Measurements from ENCODE around the gene DUSP7.
A peak's percentile ranks its signal among the peaks of the same experiment; 100 is the strongest.

Gene DUSP7

DNA sequence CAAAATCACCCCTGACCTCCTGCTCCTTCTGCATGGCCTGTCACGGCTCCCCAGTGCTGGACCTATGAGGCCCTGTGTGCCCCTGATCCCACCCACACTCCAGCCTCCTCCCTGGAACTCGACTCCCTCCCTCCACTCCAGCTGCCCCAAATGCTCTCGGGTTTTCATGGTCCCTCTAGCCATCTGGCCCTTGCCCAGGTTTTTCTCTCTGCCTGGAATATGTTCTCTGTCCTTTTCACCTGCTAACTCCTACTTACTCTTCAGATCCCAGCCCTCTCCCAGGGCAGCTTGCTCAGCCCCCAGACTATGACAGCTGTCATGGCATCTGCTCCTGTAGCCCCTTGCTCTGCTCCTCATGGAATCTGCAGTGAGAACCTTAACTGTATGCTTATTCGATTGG lies 30.3 kb downstream of the DUSP7 start:
- Histone ChIP-seq H3K4me1 (ENCODE audit: control insufficient read depth, insufficient read depth, low read length, poor library complexity, severe bottlenecking) (peaks cover 38% of the 10 kb centered on the region), H3K36me3 (ENCODE audit: control insufficient read depth, insufficient read depth, low read length) (no peaks in the 10 kb centered on the region), H3K4me3 (ENCODE audit: extremely low read depth, insufficient read depth, low read length, poor library complexity, severe bottlenecking) (no peak overlapping the region), H3K27ac (ENCODE audit: low read depth, low read length, severe bottlenecking) (no peak overlapping the region), H3K9me3 (ENCODE audit: control insufficient read depth, low read length) (no peaks in the 10 kb centered on the region)
- WGBS, 2 experiments (ENCODE audit: insufficient coverage in 2 of 2), result 76 to 84% methylated on average over 4 of the region's 4 CpGs

DNA sequence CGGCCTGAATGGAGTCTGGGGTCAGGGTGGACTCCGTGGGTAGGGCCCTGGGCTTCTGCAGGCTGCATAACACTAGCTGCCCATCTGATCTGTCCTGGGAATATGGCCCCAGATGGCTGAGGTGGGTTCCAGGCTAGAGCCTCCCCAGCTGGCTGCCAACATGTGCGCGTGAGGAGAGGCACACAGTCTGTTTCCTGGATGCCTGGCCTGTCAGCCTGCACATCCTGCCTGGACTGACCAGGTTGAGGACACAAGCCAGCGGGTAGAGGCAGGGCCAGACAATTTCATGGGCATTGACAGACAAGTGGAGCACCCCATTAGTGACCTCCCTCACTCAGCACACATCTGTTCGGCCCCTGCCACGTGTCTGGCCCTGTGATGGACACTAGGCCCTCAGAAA lies 30.9 kb downstream of the DUSP7 start:
- H3K4me3 ChIP-seq (ENCODE audit: extremely low read depth, insufficient read depth, low read length, poor library complexity, severe bottlenecking), result no peak overlapping the region
- peaks cover 38% of the 10 kb centered on the region for H3K4me1 ChIP-seq (ENCODE audit: control insufficient read depth, insufficient read depth, low read length, poor library complexity, severe bottlenecking)
- H3K27ac ChIP-seq (ENCODE audit: low read depth, low read length, severe bottlenecking), result no peak overlapping the region
- H3K9me3 ChIP-seq (ENCODE audit: control insufficient read depth, low read length), result no peaks in the 10 kb centered on the region
- 87 to 96% methylated on average over 4 to 7 of the region's 7 CpGs for WGBS, 2 experiments (ENCODE audit: insufficient coverage in 2 of 2)
- H3K36me3 ChIP-seq (ENCODE audit: control insufficient read depth, insufficient read depth, low read length), result no peaks in the 10 kb centered on the region

DNA sequence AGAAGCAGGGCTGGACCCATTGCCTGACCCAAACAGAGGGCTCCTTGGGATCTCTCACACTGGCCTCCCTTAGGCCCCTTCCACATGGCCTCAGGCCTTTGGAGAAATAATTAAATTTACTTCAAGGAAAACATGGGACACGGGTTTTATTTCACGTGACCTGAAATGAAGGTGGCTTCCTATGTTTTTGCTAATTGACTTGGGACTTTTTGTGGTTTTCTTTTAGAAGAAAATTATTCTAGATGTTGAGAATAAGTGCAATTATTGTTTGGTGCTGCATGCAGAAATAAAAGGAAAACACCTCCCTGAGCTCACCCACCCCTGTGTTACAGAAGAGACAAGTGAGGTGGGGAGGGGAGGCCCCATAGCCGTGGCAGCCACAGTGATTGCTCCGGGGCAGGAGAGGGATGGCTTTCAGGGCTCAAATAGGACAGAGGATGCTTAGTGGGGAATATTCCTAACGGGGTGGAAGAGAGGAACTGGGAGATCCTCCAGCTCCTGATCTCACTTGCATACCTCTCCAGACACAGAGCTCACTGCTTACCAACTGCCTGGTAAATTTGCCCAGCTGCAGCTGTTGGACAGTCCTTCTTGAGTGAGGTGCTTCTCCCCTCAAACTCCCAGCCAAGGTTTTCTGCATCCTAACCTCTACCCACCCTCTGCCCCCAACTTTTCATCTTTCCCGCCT lies 31.5 kb downstream of the DUSP7 start:
- H3K27ac ChIP-seq (ENCODE audit: low read depth, low read length, severe bottlenecking), result no peak overlapping the region

DNA sequence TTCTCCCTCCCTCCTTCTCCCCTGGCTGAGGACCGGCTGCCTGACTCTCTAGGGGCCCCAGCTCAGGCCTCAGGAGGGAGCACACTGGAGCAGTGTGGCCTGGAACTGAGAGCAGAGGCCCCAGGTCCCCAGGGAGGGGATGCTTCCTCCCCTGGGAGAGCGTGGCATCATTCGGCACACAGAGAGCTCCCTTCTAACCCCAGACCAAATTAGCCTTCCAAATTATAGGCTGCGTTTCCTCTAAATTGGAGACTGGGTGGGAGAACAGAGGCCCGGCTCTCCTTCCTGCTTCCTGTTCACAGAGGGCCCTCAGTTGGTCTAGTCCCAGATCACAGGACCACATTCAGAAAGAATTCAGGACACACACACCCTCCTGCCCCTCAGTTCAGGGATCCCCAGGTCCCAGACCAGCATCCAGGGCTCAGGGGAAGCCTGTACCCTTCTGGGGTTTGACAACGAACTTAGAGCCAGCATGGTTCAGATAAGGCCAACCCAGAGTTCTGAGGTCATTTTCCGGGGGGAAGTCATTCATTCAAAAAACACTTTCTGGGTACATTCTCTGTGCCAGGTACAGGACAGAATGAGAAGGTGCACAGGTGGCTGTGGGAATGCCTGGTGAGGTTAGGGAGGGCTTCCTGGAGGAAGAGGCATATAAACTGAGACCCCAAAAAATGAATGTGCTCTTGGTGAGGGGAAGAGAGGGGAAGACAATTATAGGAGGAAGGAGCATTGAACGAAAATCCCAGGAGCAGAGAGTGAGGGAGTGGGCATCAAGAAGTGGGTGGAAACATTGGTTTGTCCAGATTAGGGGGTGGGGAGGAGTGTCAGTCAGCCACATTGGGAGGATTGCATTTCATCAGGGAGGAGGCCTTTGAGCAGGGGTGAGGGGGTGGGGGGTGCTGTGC lies 32.3 kb downstream of the DUSP7 start:
- Histone ChIP-seq H3K9me3 (ENCODE audit: control insufficient read depth, low read length) (no peaks in the 10 kb centered on the region), H3K27ac (ENCODE audit: low read depth, low read length, severe bottlenecking) (peak overlapping the region; percentile 47), H3K36me3 (ENCODE audit: control insufficient read depth, insufficient read depth, low read length) (no peaks in the 10 kb centered on the region), H3K4me3 (ENCODE audit: extremely low read depth, insufficient read depth, low read length, poor library complexity, severe bottlenecking) (no peak overlapping the region), H3K4me1 (ENCODE audit: control insufficient read depth, insufficient read depth, low read length, poor library complexity, severe bottlenecking) (peaks cover 43% of the 10 kb centered on the region)
- WGBS, 2 experiments (ENCODE audit: insufficient coverage in 2 of 2), result 84 to 87% methylated on average over 3 to 6 of the region's 8 CpGs

More for the DNA sequence above, 31.5 kb downstream of the DUSP7 start:
- H3K4me1 ChIP-seq (ENCODE audit: control insufficient read depth, insufficient read depth, low read length, poor library complexity, severe bottlenecking), result peaks cover 38% of the 10 kb centered on the region
- no peaks in the 10 kb centered on the region for H3K36me3 ChIP-seq (ENCODE audit: control insufficient read depth, insufficient read depth, low read length)
- H3K4me3 ChIP-seq (ENCODE audit: extremely low read depth, insufficient read depth, low read length, poor library complexity, severe bottlenecking), result no peak overlapping the region
- H3K9me3 ChIP-seq (ENCODE audit: control insufficient read depth, low read length), result no peaks in the 10 kb centered on the region
- WGBS, 2 experiments (ENCODE audit: insufficient coverage in 2 of 2), result 92 to 98% methylated on average over 5 of the region's 6 CpGs

DNA sequence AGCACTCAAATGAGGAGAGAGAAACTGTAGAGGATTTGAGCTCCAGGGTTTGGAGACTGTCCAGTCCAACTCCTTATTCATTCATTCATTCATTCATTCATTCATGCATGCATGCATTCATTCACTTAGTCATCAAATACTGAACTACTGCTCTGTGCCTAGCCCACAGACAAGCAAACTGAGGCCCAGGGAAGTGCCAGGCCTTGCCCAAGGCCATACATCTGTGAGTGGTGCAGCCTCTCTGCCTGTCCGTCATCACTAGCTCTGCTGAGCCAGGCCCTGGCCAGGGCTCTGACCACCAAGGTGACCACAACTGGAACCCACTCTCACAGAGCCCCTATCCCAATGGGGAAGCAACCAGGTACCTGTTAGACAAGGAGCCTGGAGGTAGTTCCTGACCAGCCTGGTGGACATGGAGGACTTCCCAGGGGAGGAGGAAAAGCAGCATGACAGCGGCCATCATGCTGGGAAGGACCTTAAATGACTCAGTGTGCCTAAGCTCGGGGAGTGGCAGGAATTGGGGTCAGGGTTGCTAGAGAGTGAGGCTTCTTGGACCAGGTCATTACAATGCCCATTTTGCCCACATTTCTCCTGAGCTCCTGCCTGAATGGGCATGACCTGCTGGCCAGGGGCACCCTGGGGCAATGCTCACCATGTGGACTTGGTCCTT lies 33.1 kb downstream of the DUSP7 start:
- peaks cover 40% of the 10 kb centered on the region for H3K4me1 ChIP-seq (ENCODE audit: control insufficient read depth, insufficient read depth, low read length, poor library complexity, severe bottlenecking)
- peak overlapping the region; percentile 47 for H3K27ac ChIP-seq (ENCODE audit: low read depth, low read length, severe bottlenecking)
- WGBS, 2 experiments (ENCODE audit: insufficient coverage in 2 of 2), result 92 to 95% methylated on average over 3 of the region's 3 CpGs
- H3K4me3 ChIP-seq (ENCODE audit: extremely low read depth, insufficient read depth, low read length, poor library complexity, severe bottlenecking), result no peak overlapping the region
- H3K36me3 ChIP-seq (ENCODE audit: control insufficient read depth, insufficient read depth, low read length), result no peaks in the 10 kb centered on the region
- no peaks in the 10 kb centered on the region for H3K9me3 ChIP-seq (ENCODE audit: control insufficient read depth, low read length)

DNA sequence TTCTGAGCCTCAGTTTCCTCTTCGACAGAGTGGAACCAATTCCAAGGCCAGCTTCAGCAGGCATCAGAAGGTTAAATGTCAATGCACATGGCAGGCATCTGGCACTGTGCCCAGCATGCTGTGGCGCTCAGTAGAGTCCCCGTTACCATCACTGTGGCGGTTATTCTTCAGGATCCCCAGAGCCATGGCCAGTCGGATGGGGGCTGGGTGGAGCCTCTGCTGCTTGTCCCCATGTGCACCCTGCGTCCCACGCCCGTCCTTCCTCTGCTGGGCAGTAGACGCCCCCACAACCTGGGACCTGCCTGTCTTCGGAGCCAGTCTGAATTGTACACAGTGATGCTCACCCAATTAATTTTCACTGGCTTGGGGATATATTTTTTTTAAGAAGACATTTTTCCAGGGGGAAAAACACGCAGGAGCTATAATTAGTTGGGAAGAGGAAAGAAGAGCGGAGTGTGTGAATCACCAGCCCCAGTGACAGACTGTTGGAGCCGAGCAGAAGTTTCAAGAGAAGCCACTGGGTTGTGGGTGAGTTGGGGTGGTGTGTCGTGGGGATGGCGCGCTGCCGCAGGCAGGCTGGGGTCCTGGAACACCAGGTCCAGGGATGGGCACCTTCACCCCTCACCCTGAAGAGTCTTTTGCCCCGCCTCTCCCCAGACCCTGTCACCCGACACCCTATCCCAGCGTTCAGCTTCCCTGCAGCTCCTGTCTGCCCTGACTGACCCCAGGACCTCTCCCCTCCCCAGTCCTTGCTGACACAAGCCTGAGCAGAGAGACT lies 33.9 kb downstream of the DUSP7 start:
- no peaks in the 10 kb centered on the region for H3K36me3 ChIP-seq (ENCODE audit: control insufficient read depth, insufficient read depth, low read length)
- H3K4me3 ChIP-seq (ENCODE audit: extremely low read depth, insufficient read depth, low read length, poor library complexity, severe bottlenecking), result no peak overlapping the region
- H3K9me3 ChIP-seq (ENCODE audit: control insufficient read depth, low read length), result no peaks in the 10 kb centered on the region
- peaks cover 40% of the 10 kb centered on the region for H3K4me1 ChIP-seq (ENCODE audit: control insufficient read depth, insufficient read depth, low read length, poor library complexity, severe bottlenecking)
- H3K27ac ChIP-seq (ENCODE audit: low read depth, low read length, severe bottlenecking), result peak overlapping the region; percentile 11
- 87 to 88% methylated on average over 12 to 16 of the region's 20 CpGs for WGBS, 2 experiments (ENCODE audit: insufficient coverage in 2 of 2)

DNA sequence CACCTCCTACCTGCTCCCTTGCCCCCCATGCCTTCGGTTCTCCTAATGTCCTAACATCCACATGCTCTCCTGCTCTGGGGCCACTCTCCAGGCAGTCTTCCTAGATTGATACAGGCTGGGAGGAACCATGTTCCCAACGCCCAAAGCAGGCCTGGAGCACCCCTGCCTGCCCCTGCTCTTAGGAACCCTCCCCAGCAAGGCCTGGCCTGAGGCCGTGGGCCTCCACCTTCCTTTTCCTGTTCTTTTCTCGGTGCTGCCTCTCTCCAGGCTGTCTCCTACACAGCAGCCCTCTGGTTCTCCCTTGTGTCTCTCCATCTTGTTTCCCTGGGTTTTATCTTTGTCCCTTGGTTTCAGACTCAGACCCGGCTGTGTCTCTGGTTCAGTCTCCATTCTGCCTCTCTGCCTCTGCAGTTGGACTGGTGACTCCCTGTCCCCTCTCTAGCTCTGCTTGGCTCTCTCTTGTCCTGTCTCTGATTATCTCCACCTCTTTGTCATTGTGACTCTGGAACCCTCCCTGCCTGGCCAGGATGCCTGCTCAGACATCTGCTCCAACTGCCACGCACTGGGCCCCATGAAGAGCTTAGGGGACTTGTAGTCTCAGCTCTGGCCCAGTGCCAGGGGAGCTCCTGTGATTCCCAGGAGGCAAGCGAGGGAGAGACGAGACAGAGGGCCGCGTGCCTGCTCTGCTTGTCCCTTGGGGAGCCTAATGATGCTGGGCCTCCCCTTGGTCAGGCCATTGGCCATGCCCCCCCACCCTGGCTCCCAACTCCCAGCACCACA lies 34.7 kb downstream of the DUSP7 start:
- H3K36me3 ChIP-seq (ENCODE audit: control insufficient read depth, insufficient read depth, low read length), result no peaks in the 10 kb centered on the region
- no peak overlapping the region for H3K4me3 ChIP-seq (ENCODE audit: extremely low read depth, insufficient read depth, low read length, poor library complexity, severe bottlenecking)
- 93 to 98% methylated on average over 10 of the region's 10 CpGs for WGBS, 2 experiments (ENCODE audit: insufficient coverage in 2 of 2)
- H3K27ac ChIP-seq (ENCODE audit: low read depth, low read length, severe bottlenecking), result no peak overlapping the region
- no peaks in the 10 kb centered on the region for H3K9me3 ChIP-seq (ENCODE audit: control insufficient read depth, low read length)
- peaks cover 40% of the 10 kb centered on the region for H3K4me1 ChIP-seq (ENCODE audit: control insufficient read depth, insufficient read depth, low read length, poor library complexity, severe bottlenecking)

DNA sequence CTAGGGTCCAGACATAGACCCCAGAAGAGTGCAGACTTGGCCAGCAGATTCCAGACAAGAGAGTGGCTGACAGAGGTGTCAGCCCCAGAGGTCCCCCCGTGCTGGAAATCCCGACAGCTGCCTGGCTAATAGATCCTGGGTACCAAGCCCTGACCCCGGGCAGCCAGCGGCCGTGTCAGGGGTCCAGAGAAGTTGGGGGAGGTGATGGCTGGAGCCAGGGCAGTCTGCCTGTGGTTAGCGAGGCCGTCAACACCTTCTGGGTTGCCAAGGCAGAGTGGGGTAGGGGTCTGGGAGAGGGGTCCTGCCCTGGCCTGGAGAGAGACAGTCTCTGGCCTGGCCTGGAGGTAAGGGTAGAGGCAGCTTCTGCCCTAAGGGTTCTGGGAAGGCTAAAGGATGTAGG lies 35.6 kb downstream of the DUSP7 start:
- no peaks in the 10 kb centered on the region for H3K9me3 ChIP-seq (ENCODE audit: control insufficient read depth, low read length)
- no peaks in the 10 kb centered on the region for H3K36me3 ChIP-seq (ENCODE audit: control insufficient read depth, insufficient read depth, low read length)
- WGBS, 2 experiments (ENCODE audit: insufficient coverage in 2 of 2), result 96 to 97% methylated on average over 7 of the region's 7 CpGs
- H3K27ac ChIP-seq (ENCODE audit: low read depth, low read length, severe bottlenecking), result no peak overlapping the region
- peaks cover 44% of the 10 kb centered on the region for H3K4me1 ChIP-seq (ENCODE audit: control insufficient read depth, insufficient read depth, low read length, poor library complexity, severe bottlenecking)
- no peak overlapping the region for H3K4me3 ChIP-seq (ENCODE audit: extremely low read depth, insufficient read depth, low read length, poor library complexity, severe bottlenecking)

DNA sequence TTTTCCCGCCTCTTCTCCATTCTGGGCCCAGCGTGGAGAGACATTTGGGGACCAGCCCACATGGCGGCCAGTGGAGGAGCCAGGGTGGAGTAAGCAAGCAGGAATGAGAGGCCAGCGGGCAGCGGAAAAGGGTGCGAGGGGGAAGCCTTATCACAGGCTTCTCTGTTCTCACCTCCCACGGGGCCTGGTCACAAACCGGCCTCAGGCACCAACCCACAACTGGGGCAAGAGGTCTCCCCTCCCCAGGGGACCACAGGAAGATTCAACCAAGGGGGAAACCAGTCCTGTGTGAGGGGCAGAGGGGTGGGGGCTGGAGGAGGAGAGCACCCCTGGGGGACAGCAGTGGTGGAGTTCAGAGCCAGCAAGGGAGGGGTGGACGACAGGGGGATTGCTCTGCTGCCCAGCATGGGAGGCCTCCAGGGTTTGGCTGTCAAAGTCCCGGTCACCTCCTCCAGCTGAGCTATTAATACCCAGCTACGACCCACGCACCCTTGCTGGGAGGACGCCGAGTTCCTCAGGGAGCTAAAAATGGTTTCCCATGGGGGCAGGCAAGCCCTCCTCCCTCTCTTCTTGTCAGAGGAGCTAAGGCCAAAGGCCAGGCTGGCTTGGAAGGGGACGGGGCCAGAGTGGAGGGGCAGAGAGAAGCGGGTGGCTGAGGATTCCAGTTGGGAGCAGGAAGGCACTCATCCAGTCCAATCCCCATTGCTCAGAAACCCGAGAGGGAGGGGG lies 36.9 kb downstream of the DUSP7 start:
- no peaks in the 10 kb centered on the region for H3K9me3 ChIP-seq (ENCODE audit: control insufficient read depth, low read length)
- H3K4me3 ChIP-seq (ENCODE audit: extremely low read depth, insufficient read depth, low read length, poor library complexity, severe bottlenecking), result no peak overlapping the region
- H3K27ac ChIP-seq (ENCODE audit: low read depth, low read length, severe bottlenecking), result no peak overlapping the region
- H3K36me3 ChIP-seq (ENCODE audit: control insufficient read depth, insufficient read depth, low read length), result no peaks in the 10 kb centered on the region
- H3K4me1 ChIP-seq (ENCODE audit: control insufficient read depth, insufficient read depth, low read length, poor library complexity, severe bottlenecking), result peaks cover 41% of the 10 kb centered on the region
- 83 to 89% methylated on average over 14 to 15 of the region's 17 CpGs for WGBS, 2 experiments (ENCODE audit: insufficient coverage in 2 of 2)
